Mammary epithelial cell (primary cell): ENCODE data around the gene NAT8.

Experiments used
- EZH2 ChIP-seq: IDR thresholded peaks from 2 replicates; pipeline ENCODE4 v1.6.1; 2012; ENCODE audit warnings: low read length, inconsistent platforms, borderline replicate concordance
- TF ChIP-seq, protein P1 (sequence below), 2 donors: IDR thresholded peaks in 1 of 2; conservative IDR thresholded peaks in 1 of 2; 2 replicates each; pipeline ENCODE4 v1.5.1; 2011 to 2012; ENCODE audit warnings: inconsistent platforms in 2 of 2, low read length in 2 of 2, mild to moderate bottlenecking in 2 of 2, control low read depth in 1 of 2, low read depth in 1 of 2; ENCODE audit not compliant: insufficient read depth in 1 of 2; ENCODE audit errors: extremely low read depth in 1 of 2

DNA sequence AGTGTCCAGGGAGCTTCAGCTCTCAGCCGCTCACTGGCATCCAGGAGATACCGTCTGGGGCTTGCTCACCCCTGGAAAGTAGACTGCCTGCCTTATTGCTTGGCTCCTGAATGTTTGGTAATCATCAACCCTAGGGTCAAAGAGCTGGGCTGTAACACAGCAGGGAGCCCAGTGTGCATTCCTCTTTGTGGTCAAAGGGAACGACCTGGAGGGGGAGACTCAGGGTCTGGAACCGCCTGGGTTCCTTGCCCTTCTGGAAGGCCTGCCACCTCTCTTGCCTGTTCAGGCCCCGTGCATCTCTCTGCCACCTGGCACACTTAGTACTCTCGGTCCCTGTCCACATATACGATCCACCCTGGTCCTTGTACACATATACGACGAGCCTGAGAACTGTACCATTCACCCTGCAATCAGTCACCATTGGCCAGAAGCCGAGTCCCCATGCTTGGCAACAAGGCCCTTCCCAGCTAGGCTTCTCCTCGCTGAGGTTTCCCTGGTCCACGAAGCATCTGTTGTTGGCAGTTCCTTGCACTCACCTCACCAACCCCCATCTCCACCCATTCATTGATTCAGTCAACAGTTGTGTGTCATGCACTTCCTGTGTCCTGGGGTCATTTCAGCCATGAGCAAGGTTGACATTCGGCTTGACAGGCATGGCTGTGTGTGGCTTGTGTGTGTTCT is at the start of gene NAT8:
- TF ChIP-seq, protein P1, sequence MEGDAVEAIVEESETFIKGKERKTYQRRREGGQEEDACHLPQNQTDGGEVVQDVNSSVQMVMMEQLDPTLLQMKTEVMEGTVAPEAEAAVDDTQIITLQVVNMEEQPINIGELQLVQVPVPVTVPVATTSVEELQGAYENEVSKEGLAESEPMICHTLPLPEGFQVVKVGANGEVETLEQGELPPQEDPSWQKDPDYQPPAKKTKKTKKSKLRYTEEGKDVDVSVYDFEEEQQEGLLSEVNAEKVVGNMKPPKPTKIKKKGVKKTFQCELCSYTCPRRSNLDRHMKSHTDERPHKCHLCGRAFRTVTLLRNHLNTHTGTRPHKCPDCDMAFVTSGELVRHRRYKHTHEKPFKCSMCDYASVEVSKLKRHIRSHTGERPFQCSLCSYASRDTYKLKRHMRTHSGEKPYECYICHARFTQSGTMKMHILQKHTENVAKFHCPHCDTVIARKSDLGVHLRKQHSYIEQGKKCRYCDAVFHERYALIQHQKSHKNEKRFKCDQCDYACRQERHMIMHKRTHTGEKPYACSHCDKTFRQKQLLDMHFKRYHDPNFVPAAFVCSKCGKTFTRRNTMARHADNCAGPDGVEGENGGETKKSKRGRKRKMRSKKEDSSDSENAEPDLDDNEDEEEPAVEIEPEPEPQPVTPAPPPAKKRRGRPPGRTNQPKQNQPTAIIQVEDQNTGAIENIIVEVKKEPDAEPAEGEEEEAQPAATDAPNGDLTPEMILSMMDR (conservative IDR thresholded peaks at IDR 0.05 in 1 of 2, IDR thresholded peaks at IDR 0.05 in 1 of 2; ENCODE audit: extremely low read depth in 1 of 2, insufficient read depth in 1 of 2, low read depth in 1 of 2, low read length in 2 of 2) = no peak
- TF ChIP-seq EZH2 = no peak
